ENCODE measurements around the gene PGPEP1. TPM values are rescaled to one million over a fixed set of nuclear protein-coding genes. Genes with fewer than 3 reads are reported as not detected.

The PGPEP1 gene
- total and polyA plus RNA-seq, 10 of the 15 experiments (the other 5 are each of a cell fraction or from before 2014, with no cell fraction given): 13.8 to 39.4 (median 17.0) TPM

- TF ChIP-seq E4F1 (IDR thresholded peaks at IDR 0.05; ENCODE audit: borderline replicate concordance, partially characterized antibody) (no peak), YBX1 (IDR thresholded peaks at IDR 0.05) (no peak), ELK1 (IDR thresholded peaks at IDR 0.05; ENCODE audit: low read depth, low read length) (no peak), ESRRA (IDR thresholded peaks at IDR 0.05; ENCODE audit: low read length) (no peak), BCL11A (IDR thresholded peaks at IDR 0.05; ENCODE audit: low read depth, low read length) (no peak), EZH2 (IDR thresholded peaks at IDR 0.05; ENCODE audit: borderline replicate concordance, control insufficient read depth, low read depth, low read length) (no peak), EED (IDR thresholded peaks at IDR 0.05; ENCODE audit: low read depth) (no peak), ZNF687 (IDR thresholded peaks at IDR 0.05) (no peak), SUPT20H (IDR thresholded peaks at IDR 0.05; ENCODE audit: borderline replicate concordance, control insufficient read depth, low read depth, low read length) (no peak), ATF2 (IDR thresholded peaks at IDR 0.05; ENCODE audit: low read length) (no peak), BCLAF1 (IDR thresholded peaks at IDR 0.05) (no peak), HSF1 (IDR thresholded peaks at IDR 0.05; ENCODE audit: low read depth, low read length) (no peak), PML (IDR thresholded peaks at IDR 0.05; ENCODE audit: low read length) (no peak; the same call in 1 of the 2 replicates), SIX5 (IDR thresholded peaks at IDR 0.05; ENCODE audit: low read depth, low read length, severe bottlenecking) (no peak), HDGF (IDR thresholded peaks at IDR 0.05) (no peak), KLF5 (IDR thresholded peaks at IDR 0.05; ENCODE audit: partially characterized antibody) (no peak), POLR2AphosphoS2 (IDR thresholded peaks at IDR 0.05; ENCODE audit: low read depth, low read length) (no peak)
These were observed 76.4 kb downstream of the PGPEP1 start (continued) for GRCh38 chr19:18416778-18417249.
